ENCODE results near the gene CALCOCO2.

CALCOCO2 gene

DNA sequence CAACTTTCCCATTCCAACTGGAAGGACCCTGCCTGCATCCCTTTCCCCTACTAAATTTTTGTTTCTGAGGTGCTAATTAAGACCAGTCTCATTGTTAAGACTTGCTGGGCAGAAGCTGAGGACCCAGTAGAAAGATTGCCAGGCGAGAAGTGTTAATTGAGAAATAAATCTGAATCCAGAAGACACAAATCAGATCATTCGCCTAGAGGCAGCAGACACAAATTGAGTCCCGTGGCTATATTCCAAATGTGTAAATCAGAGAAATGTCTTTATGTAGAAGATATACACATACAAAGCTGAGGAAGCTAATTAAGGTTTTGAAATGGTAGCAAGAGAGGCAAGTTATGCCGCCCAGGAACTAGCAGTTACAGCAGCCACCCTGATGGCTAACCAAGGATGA lies 29.6 kb downstream of the CALCOCO2 start:
- no peak overlapping the region for H4K8ac ChIP-seq (ENCODE audit: low read depth, low read length)
- DNase-seq = no peak
- no peak overlapping the region for H2BK12ac ChIP-seq (ENCODE audit: low read length)
- H3K4ac ChIP-seq (ENCODE audit: low read depth, low read length) = no peak overlapping the region
- H3K23ac ChIP-seq (ENCODE audit: low read length) = no peak overlapping the region
- no peak overlapping the region for H2AFZ ChIP-seq (ENCODE audit: insufficient read depth, low read length, poor library complexity)
- no peak overlapping the region for H3K9ac ChIP-seq (ENCODE audit: low read length)
- H2BK5ac ChIP-seq (ENCODE audit: low read depth, low read length, poor library complexity) = no peak overlapping the region
- H2BK120ac ChIP-seq (ENCODE audit: insufficient read depth, low read length, poor library complexity) = no peak overlapping the region
- H3K27ac ChIP-seq (ENCODE audit: low read depth, low read length) = no peak overlapping the region
- H4K12ac ChIP-seq (ENCODE audit: low read depth, low read length) = no peak overlapping the region
- no peaks in the 10 kb centered on the region for H3K9me3 ChIP-seq (ENCODE audit: insufficient read depth, low read depth, low read length)
- no peaks in the 10 kb centered on the region for H3K4me1 ChIP-seq (ENCODE audit: control insufficient read depth in 1 of 2, insufficient read depth in 2 of 2, low read length in 2 of 2)
- H3K36me3 ChIP-seq (ENCODE audit: control insufficient read depth in 1 of 2, insufficient read depth in 2 of 2, low read length in 2 of 2) = peaks cover 0 to 4% of the 10 kb centered on the region in 2 experiments
- H3K79me2 ChIP-seq (ENCODE audit: control insufficient read depth, insufficient read depth, low read length, poor library complexity) = no peaks in the 10 kb centered on the region
- no peak overlapping the region for H3K18ac ChIP-seq (ENCODE audit: low read length)
- no peak overlapping the region for H2AK5ac ChIP-seq (ENCODE audit: low read length)
- no peaks in the 10 kb centered on the region for H3K79me1 ChIP-seq (ENCODE audit: low read length)
- H3K14ac ChIP-seq (ENCODE audit: low read length) = no peak overlapping the region
- no CpG with 5 or more reads among the region's 4 CpGs for WGBS (ENCODE audit: extremely low coverage, insufficient coverage, insufficient read length)
- H3K4me3 ChIP-seq (ENCODE audit: low read depth, low read length) = no peak overlapping the region
- no peaks in the 10 kb centered on the region for H3K27me3 ChIP-seq (ENCODE audit: insufficient read depth, low read length)
- H4K91ac ChIP-seq (ENCODE audit: low read depth, low read length) = no peak overlapping the region
- no peak overlapping the region for H3K4me2 ChIP-seq (ENCODE audit: low read length)

DNA sequence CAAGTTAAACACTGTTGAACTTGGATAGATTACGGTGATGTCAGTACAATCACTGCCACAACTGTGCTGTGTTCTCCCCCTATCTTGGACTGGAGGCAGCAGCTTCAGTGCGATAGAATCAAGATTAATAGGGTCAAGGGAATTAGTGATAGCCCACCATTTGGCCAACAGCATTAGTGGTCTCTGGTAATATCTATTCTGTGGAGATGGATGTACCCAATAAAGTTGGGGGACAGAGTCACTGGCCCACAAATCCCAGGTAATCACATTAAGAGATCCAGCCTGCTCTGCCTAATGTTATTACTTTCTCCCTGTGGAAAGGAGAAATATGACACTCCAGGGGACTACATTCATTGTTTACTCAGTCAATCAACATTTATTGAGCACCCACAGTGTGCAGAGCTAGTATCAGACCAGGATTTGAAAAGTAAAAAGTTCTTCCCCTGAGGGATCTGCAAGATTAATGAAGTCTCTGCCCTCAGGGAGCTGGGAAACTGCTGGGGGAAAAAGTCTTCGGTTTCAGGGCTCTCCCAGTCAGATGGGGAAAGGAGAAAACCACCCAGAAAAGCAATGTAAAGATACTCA lies 38.2 kb downstream of the CALCOCO2 start:
- Histone ChIP-seq H3K79me1 (ENCODE audit: low read length) (no peaks in the 10 kb centered on the region), H2BK12ac (ENCODE audit: low read length) (no peak overlapping the region), H4K12ac (ENCODE audit: low read depth, low read length) (no peak overlapping the region), H2AK5ac (ENCODE audit: low read length) (no peak overlapping the region), H2AFZ (ENCODE audit: insufficient read depth, low read length, poor library complexity) (no peak overlapping the region), H2BK120ac (ENCODE audit: insufficient read depth, low read length, poor library complexity) (no peak overlapping the region), H2BK5ac (ENCODE audit: low read depth, low read length, poor library complexity) (no peak overlapping the region), H3K4ac (ENCODE audit: low read depth, low read length) (no peak overlapping the region), H3K27ac (ENCODE audit: low read depth, low read length) (no peak overlapping the region), H4K8ac (ENCODE audit: low read depth, low read length) (no peak overlapping the region), H3K4me3 (ENCODE audit: low read depth, low read length) (no peak overlapping the region), H3K9me3 (ENCODE audit: insufficient read depth, low read depth, low read length) (no peaks in the 10 kb centered on the region), H3K4me2 (ENCODE audit: low read length) (no peak overlapping the region), H3K27me3 (ENCODE audit: insufficient read depth, low read length) (no peaks in the 10 kb centered on the region), H3K23ac (ENCODE audit: low read length) (no peak overlapping the region), H3K79me2 (ENCODE audit: control insufficient read depth, insufficient read depth, low read length, poor library complexity) (no peaks in the 10 kb centered on the region), H3K4me1 (ENCODE audit: control insufficient read depth in 1 of 2, insufficient read depth in 2 of 2, low read length in 2 of 2) (no peaks in the 10 kb centered on the region), H4K91ac (ENCODE audit: low read depth, low read length) (no peak overlapping the region), H3K18ac (ENCODE audit: low read length) (no peak overlapping the region), H3K9ac (ENCODE audit: low read length) (no peak overlapping the region), H3K36me3 (ENCODE audit: control insufficient read depth in 1 of 2, insufficient read depth in 2 of 2, low read length in 2 of 2) (no peaks in the 10 kb centered on the region), H3K14ac (ENCODE audit: low read length) (no peak overlapping the region)
- DNase-seq = no peak
- WGBS (ENCODE audit: extremely low coverage, insufficient coverage, insufficient read length) = no CpG with 5 or more reads among the region's 3 CpGs

DNA sequence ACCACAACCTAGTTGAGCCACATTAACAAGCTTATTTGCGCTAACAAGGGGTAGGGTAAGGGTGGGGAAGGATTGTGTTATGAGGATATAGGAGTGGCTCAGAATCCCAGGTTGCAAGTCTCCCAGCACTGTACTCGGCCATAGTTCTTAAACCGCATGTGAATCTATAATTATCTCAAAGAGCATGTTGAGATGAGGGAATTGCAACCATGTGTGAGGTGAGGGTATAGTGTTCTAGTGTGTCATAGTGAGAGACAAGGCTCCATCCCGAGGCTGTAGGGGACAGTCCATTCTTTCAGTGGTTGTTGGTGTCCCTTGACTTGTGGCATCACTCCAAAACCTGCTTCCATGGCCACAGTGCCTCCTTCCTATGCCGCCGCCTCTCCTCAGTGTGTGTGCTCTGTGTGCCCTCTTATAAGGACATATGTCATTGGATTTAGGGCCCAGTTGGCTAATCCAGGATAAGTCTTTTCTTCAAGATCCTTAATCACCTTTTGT lies 39.0 kb downstream of the CALCOCO2 start:
- no CpG with 5 or more reads among the region's 6 CpGs for WGBS (ENCODE audit: extremely low coverage, insufficient coverage, insufficient read length)
- Histone ChIP-seq H3K14ac (ENCODE audit: low read length) (no peak overlapping the region), H3K79me1 (ENCODE audit: low read length) (no peaks in the 10 kb centered on the region), H3K9ac (ENCODE audit: low read length) (no peak overlapping the region), H3K27ac (ENCODE audit: low read depth, low read length) (no peak overlapping the region), H2AFZ (ENCODE audit: insufficient read depth, low read length, poor library complexity) (no peak overlapping the region), H2BK5ac (ENCODE audit: low read depth, low read length, poor library complexity) (no peak overlapping the region), H3K4me2 (ENCODE audit: low read length) (no peak overlapping the region), H2BK120ac (ENCODE audit: insufficient read depth, low read length, poor library complexity) (no peak overlapping the region), H2AK5ac (ENCODE audit: low read length) (no peak overlapping the region), H4K12ac (ENCODE audit: low read depth, low read length) (no peak overlapping the region), H3K36me3 (ENCODE audit: control insufficient read depth in 1 of 2, insufficient read depth in 2 of 2, low read length in 2 of 2) (no peaks in the 10 kb centered on the region), H3K4ac (ENCODE audit: low read depth, low read length) (no peak overlapping the region), H4K91ac (ENCODE audit: low read depth, low read length) (no peak overlapping the region), H3K4me3 (ENCODE audit: low read depth, low read length) (no peak overlapping the region), H3K18ac (ENCODE audit: low read length) (no peak overlapping the region), H3K9me3 (ENCODE audit: insufficient read depth, low read depth, low read length) (no peaks in the 10 kb centered on the region), H3K27me3 (ENCODE audit: insufficient read depth, low read length) (no peaks in the 10 kb centered on the region), H2BK12ac (ENCODE audit: low read length) (no peak overlapping the region), H3K23ac (ENCODE audit: low read length) (no peak overlapping the region), H3K4me1 (ENCODE audit: control insufficient read depth in 1 of 2, insufficient read depth in 2 of 2, low read length in 2 of 2) (no peaks in the 10 kb centered on the region), H4K8ac (ENCODE audit: low read depth, low read length) (no peak overlapping the region), H3K79me2 (ENCODE audit: control insufficient read depth, insufficient read depth, low read length, poor library complexity) (no peaks in the 10 kb centered on the region)
- DNase-seq = no peak

GRCh38 chr17:48871035-48871550 lies 40.3 kb downstream of the CALCOCO2 start:
- no peak overlapping the region for H3K9ac ChIP-seq (ENCODE audit: low read length)
- H3K9me3 ChIP-seq (ENCODE audit: insufficient read depth, low read depth, low read length) = no peaks in the 10 kb centered on the region
- H2AK5ac ChIP-seq (ENCODE audit: low read length) = no peak overlapping the region
- no peak overlapping the region for H3K18ac ChIP-seq (ENCODE audit: low read length)
- no peak overlapping the region for H3K4me3 ChIP-seq (ENCODE audit: low read depth, low read length)
- H4K8ac ChIP-seq (ENCODE audit: low read depth, low read length) = no peak overlapping the region
- H3K14ac ChIP-seq (ENCODE audit: low read length) = no peak overlapping the region
- WGBS (ENCODE audit: extremely low coverage, insufficient coverage, insufficient read length) = no CpG with 5 or more reads among the region's 4 CpGs
- no peak overlapping the region for H2AFZ ChIP-seq (ENCODE audit: insufficient read depth, low read length, poor library complexity)
- no peaks in the 10 kb centered on the region for H3K36me3 ChIP-seq (ENCODE audit: control insufficient read depth in 1 of 2, insufficient read depth in 2 of 2, low read length in 2 of 2)
- H3K4me2 ChIP-seq (ENCODE audit: low read length) = no peak overlapping the region
- H3K27ac ChIP-seq (ENCODE audit: low read depth, low read length) = no peak overlapping the region
- no peaks in the 10 kb centered on the region for H3K79me1 ChIP-seq (ENCODE audit: low read length)
- H3K27me3 ChIP-seq (ENCODE audit: insufficient read depth, low read length) = no peaks in the 10 kb centered on the region
- H4K12ac ChIP-seq (ENCODE audit: low read depth, low read length) = no peak overlapping the region
- no peak for DNase-seq
- no peak overlapping the region for H2BK120ac ChIP-seq (ENCODE audit: insufficient read depth, low read length, poor library complexity)
- H3K79me2 ChIP-seq (ENCODE audit: control insufficient read depth, insufficient read depth, low read length, poor library complexity) = no peaks in the 10 kb centered on the region
- H2BK12ac ChIP-seq (ENCODE audit: low read length) = no peak overlapping the region
- H2BK5ac ChIP-seq (ENCODE audit: low read depth, low read length, poor library complexity) = no peak overlapping the region
- H4K91ac ChIP-seq (ENCODE audit: low read depth, low read length) = no peak overlapping the region
- no peak overlapping the region for H3K23ac ChIP-seq (ENCODE audit: low read length)
- no peaks in the 10 kb centered on the region for H3K4me1 ChIP-seq (ENCODE audit: control insufficient read depth in 1 of 2, insufficient read depth in 2 of 2, low read length in 2 of 2)
- H3K4ac ChIP-seq (ENCODE audit: low read depth, low read length) = no peak overlapping the region

Measured in trophoblast cell (in vitro differentiated cells and primary cell).